Hematopoietic multipotent progenitor cell (in vitro differentiated cells): ENCODE data around the gene CEBPG. TPM values are rescaled to one million over a fixed set of nuclear protein-coding genes. Genes with fewer than 3 reads are reported as not detected.

Experiments used
- DNase-seq, 3 donors: peaks; one replicate each; pipeline ENCODE4 v3.0.0-alpha.2; 2011 to 2015; ENCODE audit warnings: low read depth in 2 of 3, low spot score in 2 of 3
- total RNA-seq: library from RNA; depleted of rRNA; stranded (reverse); fragments of >200 nt; gene quantifications from one replicate; pipeline ENCODE4 v1.2.3, GENCODE V29; 2012

Gene CEBPG
- total RNA-seq, 1 donor, result 9.7 TPM

- no peak for DNase-seq
Measured at GRCh38 chr19:33403221-33403972, 29.9 kb downstream of the CEBPG start.

- no peak for DNase-seq
Measured at GRCh38 chr19:33403973-33404304, 30.4 kb downstream of the CEBPG start.

- no peak for DNase-seq
Measured at GRCh38 chr19:33404506-33405253, 31.2 kb downstream of the CEBPG start.

DNA sequence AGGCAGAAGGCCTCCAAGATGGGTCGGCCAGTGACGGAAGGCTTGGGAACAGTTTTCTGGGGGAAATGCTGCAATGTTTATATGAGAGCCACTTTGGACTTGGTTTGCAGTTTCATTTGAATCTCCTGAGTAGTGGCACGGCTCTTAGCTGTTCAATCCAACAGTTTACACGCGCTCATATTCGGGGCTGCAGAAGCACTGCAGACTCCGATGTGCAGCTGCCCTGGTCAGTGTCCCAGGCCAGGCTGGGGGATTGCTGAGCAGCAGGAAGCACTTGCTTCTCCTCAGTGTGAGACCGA lies 31.7 kb downstream of the CEBPG start:
- DNase-seq, result no peak

GRCh38 chr19:33405553-33406461 lies 32.3 kb downstream of the CEBPG start:
- DNase-seq, result no peak

DNA sequence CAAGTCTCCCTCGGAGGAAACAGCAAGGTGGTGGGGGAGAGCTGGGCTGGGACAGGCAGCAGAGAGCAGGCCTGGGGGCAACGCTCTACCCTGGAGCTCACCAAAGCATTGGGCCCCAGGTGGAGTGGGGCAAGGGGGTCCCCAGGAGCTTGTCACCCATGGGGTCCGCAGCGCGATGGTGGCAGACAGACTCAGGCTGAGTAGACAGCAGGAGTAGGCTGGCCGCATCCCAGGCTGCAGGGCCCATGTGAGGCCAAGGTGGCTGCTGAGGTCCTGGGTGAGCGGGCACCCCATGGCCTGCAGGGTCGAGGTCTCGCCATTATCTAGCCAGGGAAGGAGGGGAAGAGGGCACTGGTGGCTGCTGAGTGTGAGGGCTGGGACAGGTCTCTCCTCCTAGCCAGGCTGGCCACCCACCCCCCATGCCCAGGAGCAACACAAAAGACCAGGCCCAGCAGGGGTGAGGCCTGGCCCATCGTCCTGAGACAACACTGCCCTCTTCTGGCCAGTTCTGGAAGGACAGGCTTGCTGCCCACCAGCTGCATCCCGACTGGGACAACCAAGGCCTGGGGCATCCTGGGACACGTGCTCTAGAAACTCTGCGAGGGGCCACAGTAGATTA lies 33.1 kb downstream of the CEBPG start:
- peak; percentile 43 to 61 (median 58) for DNase-seq

DNA sequence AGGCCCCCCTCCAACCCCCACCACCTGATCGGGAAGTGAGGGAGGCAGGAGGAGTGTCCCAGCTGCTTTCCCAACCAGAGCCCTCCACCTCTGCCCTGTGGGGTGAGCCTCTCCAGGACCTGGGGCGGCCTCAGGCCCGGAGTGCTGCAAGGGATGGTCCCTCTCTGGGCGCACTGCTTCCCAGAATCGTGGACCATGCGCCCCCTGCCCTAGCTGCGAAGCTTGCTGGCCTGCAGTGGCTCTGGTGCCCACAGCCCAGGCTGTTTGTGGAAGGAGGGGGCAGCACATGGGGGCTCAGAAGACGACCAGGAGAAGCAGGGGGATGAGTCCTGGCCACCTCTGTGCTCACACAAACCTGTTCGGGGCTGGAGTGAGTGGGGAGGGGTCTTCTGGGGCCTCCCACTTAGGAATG lies 33.6 kb downstream of the CEBPG start:
- DNase-seq, result no peak

DNA sequence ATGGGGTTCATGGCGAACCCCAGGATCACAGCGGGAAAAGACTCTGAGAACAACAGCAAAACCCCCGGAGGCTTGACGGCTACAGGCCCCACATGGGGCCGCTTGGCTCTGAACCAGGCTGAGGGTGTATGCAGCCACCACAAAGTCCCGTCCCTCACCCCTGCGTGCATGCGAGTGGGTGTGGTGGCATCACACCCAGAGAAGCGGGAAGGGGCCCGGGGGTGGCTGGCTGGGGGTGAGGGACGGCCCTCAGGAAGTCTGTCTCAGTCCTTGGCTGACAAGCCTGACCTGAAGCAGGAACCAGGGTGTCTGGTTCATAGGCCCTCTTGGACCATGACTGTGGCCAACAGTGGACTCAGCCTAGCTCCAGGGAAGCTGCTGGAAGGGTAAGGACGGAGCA lies 34.2 kb downstream of the CEBPG start:
- no peak for DNase-seq

DNA sequence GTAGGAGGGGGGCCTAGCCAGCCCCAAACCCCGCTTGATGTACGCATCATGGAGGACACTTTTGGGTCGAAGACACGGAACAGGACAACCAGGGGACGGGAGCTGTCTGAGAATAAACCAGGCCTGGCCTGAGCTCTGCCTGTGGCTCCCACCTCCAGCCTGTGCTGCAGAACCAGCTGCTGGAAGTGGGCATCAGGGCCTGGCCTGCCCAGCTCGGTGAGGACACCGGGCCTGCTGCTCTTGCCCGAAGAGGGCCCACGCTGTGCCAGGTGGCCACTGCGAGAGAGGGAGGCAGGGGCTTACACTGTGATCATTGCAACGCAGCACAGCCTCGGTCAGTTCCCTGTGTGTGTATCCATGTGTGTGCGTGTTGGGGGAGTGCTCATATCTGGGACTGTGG lies 34.6 kb downstream of the CEBPG start:
- no peak for DNase-seq

- DNase-seq, result no peak
Measured at GRCh38 chr19:33408538-33409434, 35.3 kb downstream of the CEBPG start.

DNA sequence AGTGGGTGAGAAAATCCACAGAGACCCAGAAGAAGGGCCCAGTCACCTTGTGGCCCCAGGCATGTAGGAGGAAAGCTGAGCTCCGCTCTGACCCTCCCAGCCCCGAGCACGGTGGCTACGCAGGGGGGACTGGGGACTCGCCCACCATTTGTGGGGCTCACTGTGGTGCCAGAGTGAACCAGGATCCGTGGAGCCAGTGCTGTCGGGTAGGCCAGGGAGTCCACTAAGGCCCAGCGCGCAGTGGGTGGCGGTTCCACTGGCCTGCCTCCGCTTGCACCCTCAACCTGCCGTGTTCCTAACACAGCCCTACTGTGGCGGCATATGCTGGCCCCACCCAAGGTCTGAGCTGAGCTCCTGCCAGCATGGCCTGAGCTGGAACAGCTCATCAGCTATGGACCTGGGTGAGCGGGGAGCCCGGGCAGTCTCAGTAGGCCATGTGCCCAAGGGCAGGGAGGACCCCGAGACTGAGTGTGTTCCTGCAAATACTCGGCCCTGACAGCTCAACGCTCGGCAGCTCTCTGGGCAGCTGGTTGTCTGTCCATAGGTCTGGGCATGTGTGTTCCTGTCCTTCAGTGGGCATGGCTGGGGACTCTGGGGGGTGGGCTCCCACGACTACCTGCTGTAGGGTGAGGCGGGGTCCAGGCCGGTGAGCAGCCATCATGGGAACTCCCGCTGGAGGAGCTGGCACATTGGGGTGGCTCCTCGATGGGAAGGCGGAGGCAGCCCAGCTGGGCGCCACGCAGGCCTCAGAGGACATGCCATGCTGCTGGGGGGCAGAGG lies 36.6 kb downstream of the CEBPG start:
- DNase-seq, result no peak

DNA sequence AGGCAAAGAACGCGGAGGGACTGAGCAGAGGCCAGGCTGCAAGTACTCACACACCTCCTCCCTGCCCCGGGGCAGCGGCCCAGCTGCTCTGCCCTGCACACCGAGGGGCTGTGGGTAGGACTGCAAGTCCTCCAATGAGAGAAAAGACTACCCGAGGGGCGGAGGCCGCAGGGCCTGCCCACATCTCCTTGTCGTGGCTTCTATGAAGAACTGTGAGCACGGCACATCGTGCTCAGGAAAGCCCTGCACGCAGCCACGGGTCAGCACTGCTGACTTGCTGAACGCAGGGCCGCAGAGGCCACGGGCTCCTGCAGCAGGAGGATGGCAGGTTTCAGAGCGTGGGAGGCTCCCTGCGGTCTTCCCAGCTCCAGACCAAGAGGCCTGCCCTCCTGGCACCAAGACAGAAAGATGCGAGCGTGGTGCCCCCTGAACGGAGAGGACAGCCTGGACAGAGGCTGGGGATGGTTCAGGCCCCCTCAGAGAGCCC lies 37.4 kb downstream of the CEBPG start:
- no peak for DNase-seq

DNA sequence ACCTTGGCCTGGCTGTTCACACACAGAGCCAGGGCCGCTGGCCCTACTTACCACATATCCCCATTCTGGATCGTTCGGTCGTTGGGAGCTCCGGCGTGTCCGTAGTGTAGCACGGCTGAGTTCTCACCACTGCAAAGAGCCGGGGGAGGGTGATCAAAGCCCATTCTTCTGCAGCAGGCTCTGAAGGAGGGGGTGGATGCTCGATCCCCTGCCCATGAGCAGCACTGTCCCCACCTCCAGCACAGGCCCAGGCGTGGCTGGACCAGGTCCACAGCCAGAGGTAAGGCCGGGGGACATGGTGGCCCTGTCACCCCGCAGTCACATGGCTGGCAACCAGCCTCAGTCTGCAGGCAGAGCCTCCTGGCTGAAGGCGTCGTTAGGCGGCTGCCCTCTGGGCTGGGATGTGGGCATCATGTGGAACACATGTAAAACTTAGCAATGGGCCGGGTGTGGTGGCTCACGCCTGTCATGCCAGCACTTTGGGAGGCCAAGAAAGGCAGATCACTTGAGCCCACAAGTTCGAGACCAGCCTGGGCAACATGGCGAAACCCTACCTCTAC lies 38.2 kb downstream of the CEBPG start:
- DNase-seq, result no peak

DNA sequence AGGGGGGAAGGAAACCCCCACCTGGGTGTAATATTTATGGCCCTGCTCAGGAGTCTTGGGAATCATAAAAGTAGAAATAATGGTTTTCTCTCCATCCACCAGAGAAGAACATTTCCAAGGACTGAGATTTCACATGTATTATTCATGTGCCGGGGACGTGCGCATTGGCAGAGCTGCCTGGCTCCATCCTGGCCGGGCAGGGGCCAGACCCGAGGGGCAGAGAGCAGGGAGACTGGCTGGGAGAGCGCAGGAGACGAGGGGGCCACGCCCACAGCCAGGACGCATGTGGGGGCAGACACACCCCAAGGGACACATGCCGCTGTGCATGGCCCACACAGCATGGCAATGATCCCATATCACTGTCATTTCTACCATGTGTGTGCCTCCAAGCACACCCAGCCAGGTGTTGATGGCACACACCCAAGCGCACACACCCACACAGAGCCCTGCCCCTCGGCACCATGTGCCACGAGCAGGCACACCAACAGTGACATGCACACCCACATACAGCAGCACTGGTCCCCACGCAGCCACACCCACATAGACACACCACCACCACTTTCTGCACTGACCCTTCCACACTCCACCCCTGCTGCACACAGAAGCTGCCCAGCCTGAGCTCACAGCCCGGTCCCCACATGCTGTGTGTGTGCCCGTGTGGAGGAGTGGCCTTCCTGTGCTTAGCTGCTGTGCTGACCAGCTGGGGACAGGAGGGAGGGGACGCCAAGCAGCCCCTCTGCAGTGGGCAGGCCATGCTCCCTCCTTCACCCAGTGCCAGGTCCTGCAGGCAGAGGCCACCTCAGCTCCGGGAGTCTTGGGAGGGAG lies 39.3 kb downstream of the CEBPG start:
- DNase-seq, result no peak

GRCh38 chr19:33413426-33413725 lies 39.9 kb downstream of the CEBPG start:
- no peak for DNase-seq

- no peak for DNase-seq
Measured at GRCh38 chr19:33413868-33414666, 40.6 kb downstream of the CEBPG start.
